ENCODE measurements around the gene PCBP3. TPM values are rescaled to one million over a fixed set of nuclear protein-coding genes. Genes with fewer than 3 reads are reported as not detected.

Gene PCBP3
- total RNA-seq, 1 donor from 2014 or later, result 32.4 TPM

- no peak for DNase-seq (ENCODE audit: low spot score)
Observed at GRCh38 chr21:45747802-45748445, 104.4 kb downstream of the PCBP3 start.

GRCh38 chr21:45748593-45748992, 105.1 kb downstream of the PCBP3 start:
- no peak for DNase-seq (ENCODE audit: low spot score)

- no peak for DNase-seq (ENCODE audit: low spot score)
Observed at GRCh38 chr21:45749974-45750373, 106.4 kb downstream of the PCBP3 start.

GRCh38 chr21:45750936-45751335, 107.4 kb downstream of the PCBP3 start:
- DNase-seq (ENCODE audit: low spot score), result no peak

- no peak for DNase-seq (ENCODE audit: low spot score)
Observed at GRCh38 chr21:45753445-45753844, 109.9 kb downstream of the PCBP3 start.

- DNase-seq (ENCODE audit: low spot score), result no peak
Observed at GRCh38 chr21:45756029-45756428, 112.5 kb downstream of the PCBP3 start.

GRCh38 chr21:45756669-45757068, 113.1 kb downstream of the PCBP3 start:
- DNase-seq (ENCODE audit: low spot score), result no peak

- no peak for DNase-seq (ENCODE audit: low spot score)
Observed at GRCh38 chr21:45761704-45762103, 118.2 kb downstream of the PCBP3 start.

- DNase-seq (ENCODE audit: low spot score), result no peak
Observed at GRCh38 chr21:45763074-45763473, 119.5 kb downstream of the PCBP3 start.

- DNase-seq (ENCODE audit: low spot score), result no peak
Observed at GRCh38 chr21:45763506-45763905, 120.0 kb downstream of the PCBP3 start.

GRCh38 chr21:45764792-45765191, 121.3 kb downstream of the PCBP3 start:
- DNase-seq (ENCODE audit: low spot score), result no peak

- no peak for DNase-seq (ENCODE audit: low spot score)
Observed at GRCh38 chr21:45765375-45765774, 121.8 kb downstream of the PCBP3 start.

GRCh38 chr21:45766055-45766454, 122.5 kb downstream of the PCBP3 start:
- DNase-seq (ENCODE audit: low spot score), result no peak

GRCh38 chr21:45766501-45766900, 123.0 kb downstream of the PCBP3 start:
- no peak for DNase-seq (ENCODE audit: low spot score)

GRCh38 chr21:45767071-45768006, 123.8 kb downstream of the PCBP3 start:
- no peak for DNase-seq (ENCODE audit: low spot score)

- no peak for DNase-seq (ENCODE audit: low spot score)
Observed at GRCh38 chr21:45768011-45768739, 124.7 kb downstream of the PCBP3 start.

- no peak for DNase-seq (ENCODE audit: low spot score)
Observed at GRCh38 chr21:45768740-45769048, 125.2 kb downstream of the PCBP3 start.

GRCh38 chr21:45769294-45769693, 125.8 kb downstream of the PCBP3 start:
- no peak for DNase-seq (ENCODE audit: low spot score)

GRCh38 chr21:45769896-45770295, 126.4 kb downstream of the PCBP3 start:
- no peak for DNase-seq (ENCODE audit: low spot score)

GRCh38 chr21:45772180-45772579, 128.7 kb downstream of the PCBP3 start:
- no peak for DNase-seq (ENCODE audit: low spot score)

GRCh38 chr21:45774291-45774690, 130.8 kb downstream of the PCBP3 start:
- DNase-seq (ENCODE audit: low spot score), result no peak

GRCh38 chr21:45776971-45777370, 133.4 kb downstream of the PCBP3 start:
- DNase-seq (ENCODE audit: low spot score), result no peak

All from mesenteric fat pad (tissue), 1 donor.